ENCODE results near the gene TTYH3. TPM values are rescaled to one million over a fixed set of nuclear protein-coding genes. Genes with fewer than 3 reads are reported as not detected.

TTYH3 gene
- total and polyA plus RNA-seq, 9 donors, result 5.6 to 34.4 (median 22.0) TPM

DNA sequence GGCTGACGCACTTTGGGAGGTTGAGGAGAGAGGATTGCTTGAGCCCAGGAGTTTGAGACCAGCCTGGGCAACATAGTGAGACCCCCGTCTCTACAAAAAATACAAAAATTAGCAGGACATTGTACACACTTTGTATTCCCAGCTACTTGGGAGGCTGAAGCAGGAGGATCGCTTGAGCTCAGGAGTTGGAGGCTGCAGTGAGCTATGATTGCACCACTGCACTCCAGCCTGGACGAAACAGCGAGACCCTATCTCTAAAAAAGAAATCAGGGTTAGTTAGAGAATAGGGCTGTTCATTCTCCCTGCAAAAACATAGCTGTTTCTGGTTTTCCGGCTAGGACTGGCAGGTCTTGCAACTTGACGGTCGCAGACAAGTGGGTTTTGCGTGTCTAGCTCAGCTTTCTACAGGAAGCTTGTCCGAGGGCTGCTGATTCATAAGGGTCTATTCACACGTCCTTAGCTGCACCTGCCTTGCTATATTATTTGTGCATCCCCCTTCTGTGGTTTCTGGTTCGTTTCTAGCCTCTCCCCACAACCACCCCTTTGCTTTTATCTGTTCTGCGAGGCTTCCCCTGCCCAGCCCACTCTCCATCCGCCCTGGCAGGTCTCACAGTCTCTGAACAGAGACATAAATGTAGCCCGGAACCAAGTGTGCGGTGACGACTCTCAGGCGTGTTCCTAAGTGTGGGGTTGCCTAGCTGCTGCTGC lies 66.9 kb downstream of the TTYH3 start:
- H3K4me3 ChIP-seq, result no peak overlapping the region
- H3K27ac ChIP-seq, result no peak overlapping the region
- no peaks in the 10 kb centered on the region for H3K4me1 ChIP-seq (ENCODE audit: insufficient read depth)
- H3K36me3 ChIP-seq, result no peaks in the 10 kb centered on the region
- no peaks in the 10 kb centered on the region for H3K27me3 ChIP-seq
- no peak for DNase-seq
- intact Hi-C loops (cut with DNase I), result no loop called here
- H3K9me3 ChIP-seq, result no peaks in the 10 kb centered on the region
- 54 to 68% (median 56%) methylated on average over 18 of the region's 18 CpGs for WGBS, 3 donors
- TF ChIP-seq EP300 (IDR thresholded peaks at IDR 0.05) (no peak), POLR2A (IDR thresholded peaks at IDR 0.05) (no peak)
- TF ChIP-seq, protein P1, sequence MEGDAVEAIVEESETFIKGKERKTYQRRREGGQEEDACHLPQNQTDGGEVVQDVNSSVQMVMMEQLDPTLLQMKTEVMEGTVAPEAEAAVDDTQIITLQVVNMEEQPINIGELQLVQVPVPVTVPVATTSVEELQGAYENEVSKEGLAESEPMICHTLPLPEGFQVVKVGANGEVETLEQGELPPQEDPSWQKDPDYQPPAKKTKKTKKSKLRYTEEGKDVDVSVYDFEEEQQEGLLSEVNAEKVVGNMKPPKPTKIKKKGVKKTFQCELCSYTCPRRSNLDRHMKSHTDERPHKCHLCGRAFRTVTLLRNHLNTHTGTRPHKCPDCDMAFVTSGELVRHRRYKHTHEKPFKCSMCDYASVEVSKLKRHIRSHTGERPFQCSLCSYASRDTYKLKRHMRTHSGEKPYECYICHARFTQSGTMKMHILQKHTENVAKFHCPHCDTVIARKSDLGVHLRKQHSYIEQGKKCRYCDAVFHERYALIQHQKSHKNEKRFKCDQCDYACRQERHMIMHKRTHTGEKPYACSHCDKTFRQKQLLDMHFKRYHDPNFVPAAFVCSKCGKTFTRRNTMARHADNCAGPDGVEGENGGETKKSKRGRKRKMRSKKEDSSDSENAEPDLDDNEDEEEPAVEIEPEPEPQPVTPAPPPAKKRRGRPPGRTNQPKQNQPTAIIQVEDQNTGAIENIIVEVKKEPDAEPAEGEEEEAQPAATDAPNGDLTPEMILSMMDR (IDR thresholded peaks at IDR 0.05), result no peak

GRCh38 chr7:2699289-2699620 lies 67.5 kb downstream of the TTYH3 start:
- H3K4me1 ChIP-seq (ENCODE audit: insufficient read depth), result no peaks in the 10 kb centered on the region
- H3K27me3 ChIP-seq, result no peaks in the 10 kb centered on the region
- DNase-seq, result no peak
- intact Hi-C loops (cut with DNase I), result no loop called here
- 66 to 73% (median 67%) methylated on average over 15 of the region's 15 CpGs for WGBS, 3 donors
- no peak overlapping the region for H3K4me3 ChIP-seq
- no peaks in the 10 kb centered on the region for H3K36me3 ChIP-seq
- no peaks in the 10 kb centered on the region for H3K9me3 ChIP-seq
- no peak overlapping the region for H3K27ac ChIP-seq
- no peak for TF ChIP-seq EP300 (IDR thresholded peaks at IDR 0.05)
- TF ChIP-seq, protein P1 (IDR thresholded peaks at IDR 0.05), result no peak
- no peak for TF ChIP-seq POLR2A (IDR thresholded peaks at IDR 0.05)

DNA sequence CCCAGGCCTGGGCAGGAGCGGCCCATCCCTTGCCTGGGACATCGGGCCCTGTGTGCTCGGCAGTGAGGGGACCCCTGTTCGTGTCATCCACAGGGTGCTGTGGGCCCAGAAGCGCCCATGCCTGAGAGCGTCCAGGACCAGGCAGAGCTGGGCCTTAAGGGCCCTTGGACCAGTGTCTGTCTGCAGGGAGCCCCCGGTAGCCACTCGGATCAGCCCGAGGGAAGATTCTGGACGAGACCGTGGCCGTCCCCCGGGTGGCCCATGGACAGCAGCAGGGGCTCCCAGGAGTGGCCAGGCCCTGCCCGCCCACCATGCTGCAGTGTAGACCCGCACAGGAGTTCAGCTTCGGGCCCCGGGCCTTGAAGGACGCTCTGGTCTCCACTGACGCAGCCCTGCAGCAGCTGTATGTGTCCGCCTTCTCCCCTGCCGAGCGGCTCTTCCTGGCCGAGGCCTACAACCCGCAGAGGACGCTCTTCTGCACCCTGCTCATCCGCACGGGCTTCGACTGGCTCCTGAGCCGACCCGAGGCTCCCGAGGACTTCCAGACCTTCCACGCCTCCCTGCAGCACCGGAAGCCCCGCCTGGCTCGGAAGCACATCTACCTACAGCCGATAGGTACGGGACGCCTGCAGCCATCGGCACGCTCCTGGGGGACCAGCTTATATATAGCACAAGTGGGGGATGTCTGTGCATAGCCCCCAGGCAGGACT lies 68.5 kb downstream of the TTYH3 start:
- Histone ChIP-seq H3K27ac (no peak overlapping the region), H3K4me3 (no peak overlapping the region), H3K4me1 (ENCODE audit: insufficient read depth) (no peaks in the 10 kb centered on the region), H3K9me3 (no peaks in the 10 kb centered on the region), H3K27me3 (no peaks in the 10 kb centered on the region), H3K36me3 (no peaks in the 10 kb centered on the region)
- 82 to 86% (median 85%) methylated on average over 37 to 40 of the region's 40 CpGs for WGBS, 3 donors
- no peak for DNase-seq
- intact Hi-C loops (cut with DNase I), result no loop called here
- TF ChIP-seq, protein P1 (IDR thresholded peaks at IDR 0.05), result no peak
- TF ChIP-seq POLR2A (IDR thresholded peaks at IDR 0.05) (no peak), EP300 (IDR thresholded peaks at IDR 0.05) (no peak)

DNA sequence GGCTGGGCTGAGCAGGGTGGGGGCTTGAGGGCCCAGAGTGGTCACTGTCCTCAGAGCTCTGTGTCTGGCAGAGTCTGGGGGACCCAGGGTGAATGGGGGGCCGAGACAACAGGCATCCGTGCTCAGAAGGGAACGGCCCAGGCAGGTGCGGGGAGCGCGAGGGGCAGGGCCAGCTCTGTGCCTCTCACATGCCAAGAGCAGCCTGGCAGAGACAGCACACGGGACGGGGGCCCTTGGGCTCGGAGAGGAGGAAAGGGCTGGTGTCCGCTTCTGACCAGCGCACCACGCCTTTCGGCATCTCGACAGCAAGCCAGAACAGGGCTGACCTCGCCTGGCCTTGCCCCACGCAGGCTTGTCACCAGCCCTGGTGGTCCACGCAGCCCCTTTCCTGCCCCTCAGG lies 69.6 kb downstream of the TTYH3 start:
- H3K27me3 ChIP-seq, result no peaks in the 10 kb centered on the region
- H3K4me1 ChIP-seq (ENCODE audit: insufficient read depth), result no peaks in the 10 kb centered on the region
- TF ChIP-seq, protein P1 (IDR thresholded peaks at IDR 0.05), result no peak
- TF ChIP-seq EP300 (IDR thresholded peaks at IDR 0.05) (no peak), POLR2A (IDR thresholded peaks at IDR 0.05) (no peak)
- 72 to 88% (median 83%) methylated on average over 17 of the region's 17 CpGs for WGBS, 3 donors
- no peak overlapping the region for H3K27ac ChIP-seq
- DNase-seq, result no peak
- no peak overlapping the region for H3K4me3 ChIP-seq
- H3K36me3 ChIP-seq, result no peaks in the 10 kb centered on the region
- no peaks in the 10 kb centered on the region for H3K9me3 ChIP-seq
- intact Hi-C loops (cut with DNase I), result no loop called here

Measured in ovary (tissue), 9 donors.